Mucosa of descending colon (tissue), 3 donors: Measurements from ENCODE around the gene SLC4A8. TPM values are rescaled to one million over a fixed set of nuclear protein-coding genes. Genes with fewer than 3 reads are reported as not detected.
A peak's percentile ranks its signal among the peaks of the same experiment; 100 is the strongest.

Source experiments
- ATAC-seq: fragments of 200-7000 bp; cut with Tn5 transposase; one replicate; pipeline ENCODE4 v1.9.1; 2020; ENCODE audit warnings: mild to moderate bottlenecking, moderate library complexity
- DNase-seq, 3 donors: peaks; one replicate each; pipeline ENCODE4 v3.0.0-alpha.2; 2020
- H3K36me3 ChIP-seq: fragments of 200-600 bp; one replicate; pipeline ENCODE4 v1.8.0; 2021; ENCODE audit warnings: low read depth, mild to moderate bottlenecking
- H3K4me1 ChIP-seq: fragments of 200-600 bp; one replicate; pipeline ENCODE4 v1.8.0; 2021; ENCODE audit warnings: low read depth, mild to moderate bottlenecking
- H3K4me3 ChIP-seq: fragments of 200-600 bp; one replicate; pipeline ENCODE4 v1.8.0; 2021; ENCODE audit warnings: mild to moderate bottlenecking
- H3K9me3 ChIP-seq: fragments of 200-600 bp; one replicate; pipeline ENCODE4 v1.8.0; 2021; ENCODE audit warnings: mild to moderate bottlenecking
- intact Hi-C, 2 donors: fragments of 100-400 bp; cut with DNase I in 1 of 2; cut with micrococcal nuclease in 1 of 2; formaldehyde crosslinking; loops; one replicate each; pipeline versions ENCODE4 v1.11.0 to v1.11.1; 2022; cut with DNase I, micrococcal nuclease
- total RNA-seq, 3 donors: library from RNA; stranded (reverse); fragmentation: NEBNext Ultra II Directional in 2 of 3; extraction: Animal tissue kit (Norgen Biotek cat#: 25700) in 2 of 3; gene quantifications; one replicate each; pipeline versions ENCODE4 v1.2.1 to v1.2.4, GENCODE V29; 2021 to 2023
- TF ChIP-seq, protein P1 (sequence below): fragments of 200-600 bp; IDR thresholded peaks from one replicate; pipeline ENCODE4 v1.8.0; 2022; ENCODE audit warnings: antibody characterized with exemption, mild to moderate bottlenecking
- donor health status: DM: no; HTN: no; CAD: no; lungs with moderate emphysema.
- donor health status: DM: no; HTN: no; CAD: no.
- donor health status: DM: no; HTN: yes; CAD: no.

Gene SLC4A8
- total RNA-seq, 3 donors from 2014 or later: 0.84 to 1.8 (median 1.5) TPM

DNA sequence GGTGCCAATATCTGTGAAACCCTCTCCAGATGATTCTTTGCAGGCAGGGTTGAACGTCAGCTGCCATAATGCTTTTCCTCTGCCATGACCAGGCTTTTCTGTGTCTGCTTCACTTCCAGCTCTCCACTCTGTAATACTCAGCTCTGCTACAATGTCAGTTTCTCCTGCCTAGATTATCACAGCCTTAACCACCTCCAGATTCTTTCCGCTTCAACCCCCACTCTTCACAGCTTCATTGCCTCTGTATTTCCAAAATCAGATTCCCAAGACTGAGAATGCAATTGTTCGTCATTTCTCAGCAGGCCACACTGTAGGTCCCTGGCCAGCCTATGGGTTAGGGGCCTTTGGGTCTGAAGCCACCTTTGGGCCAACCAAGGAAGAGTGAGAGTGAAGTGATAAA lies 92.7 kb downstream of the SLC4A8 start:
- Histone ChIP-seq H3K4me3 (no peak overlapping the region), H3K4me1 (no peaks in the 10 kb centered on the region), H3K36me3 (no peaks in the 10 kb centered on the region), H3K9me3 (no peaks in the 10 kb centered on the region)
- ATAC-seq: no peak
- no peak for DNase-seq
- intact Hi-C loops: no loop called here
- TF ChIP-seq, protein P1, sequence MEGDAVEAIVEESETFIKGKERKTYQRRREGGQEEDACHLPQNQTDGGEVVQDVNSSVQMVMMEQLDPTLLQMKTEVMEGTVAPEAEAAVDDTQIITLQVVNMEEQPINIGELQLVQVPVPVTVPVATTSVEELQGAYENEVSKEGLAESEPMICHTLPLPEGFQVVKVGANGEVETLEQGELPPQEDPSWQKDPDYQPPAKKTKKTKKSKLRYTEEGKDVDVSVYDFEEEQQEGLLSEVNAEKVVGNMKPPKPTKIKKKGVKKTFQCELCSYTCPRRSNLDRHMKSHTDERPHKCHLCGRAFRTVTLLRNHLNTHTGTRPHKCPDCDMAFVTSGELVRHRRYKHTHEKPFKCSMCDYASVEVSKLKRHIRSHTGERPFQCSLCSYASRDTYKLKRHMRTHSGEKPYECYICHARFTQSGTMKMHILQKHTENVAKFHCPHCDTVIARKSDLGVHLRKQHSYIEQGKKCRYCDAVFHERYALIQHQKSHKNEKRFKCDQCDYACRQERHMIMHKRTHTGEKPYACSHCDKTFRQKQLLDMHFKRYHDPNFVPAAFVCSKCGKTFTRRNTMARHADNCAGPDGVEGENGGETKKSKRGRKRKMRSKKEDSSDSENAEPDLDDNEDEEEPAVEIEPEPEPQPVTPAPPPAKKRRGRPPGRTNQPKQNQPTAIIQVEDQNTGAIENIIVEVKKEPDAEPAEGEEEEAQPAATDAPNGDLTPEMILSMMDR: no peak

DNA sequence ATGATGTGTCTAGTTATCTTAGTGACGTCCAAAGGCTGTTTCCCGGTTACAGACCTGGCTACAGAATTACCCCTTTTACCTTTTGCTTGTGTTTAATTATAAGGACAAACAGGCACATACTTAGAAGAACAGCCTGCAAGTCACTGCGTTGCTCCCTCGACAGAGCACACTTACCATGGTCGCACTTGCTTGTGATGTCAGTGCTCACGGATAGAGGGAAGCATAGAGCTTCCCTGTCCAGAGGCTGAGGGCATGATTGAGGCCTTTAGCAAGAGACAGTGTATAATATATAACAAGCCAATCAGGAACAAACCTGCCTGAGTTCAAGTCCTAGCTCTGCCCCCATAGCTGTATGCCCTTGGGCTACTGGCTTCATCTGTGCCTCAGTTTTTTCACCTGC lies 93.2 kb downstream of the SLC4A8 start:
- no peaks in the 10 kb centered on the region for H3K4me1 ChIP-seq
- intact Hi-C loops: no loop called here
- H3K9me3 ChIP-seq: no peaks in the 10 kb centered on the region
- TF ChIP-seq, protein P1: no peak
- no peaks in the 10 kb centered on the region for H3K36me3 ChIP-seq
- DNase-seq: no peak
- no peak overlapping the region for H3K4me3 ChIP-seq
- ATAC-seq: no peak

DNA sequence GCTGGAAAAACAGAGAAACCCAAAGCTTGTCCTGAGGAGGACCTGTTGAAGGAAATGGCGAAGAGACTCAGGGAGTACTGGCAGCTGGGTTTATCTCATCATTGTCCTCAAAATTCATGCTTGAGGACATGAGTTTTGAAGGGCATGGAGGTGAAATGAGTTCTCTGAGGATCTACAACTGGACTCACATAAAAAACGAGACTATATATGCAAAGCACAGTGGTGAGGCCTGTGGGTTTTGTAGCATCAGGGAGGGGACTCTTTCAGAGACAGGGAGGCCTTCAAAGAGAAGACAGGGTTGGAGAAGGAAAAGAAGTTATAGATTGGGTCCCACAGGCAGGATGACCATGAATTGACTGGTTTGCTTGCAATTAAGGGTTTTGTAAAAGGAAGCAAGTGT lies 95.1 kb downstream of the SLC4A8 start:
- H3K4me1 ChIP-seq: no peaks in the 10 kb centered on the region
- intact Hi-C loops: no loop called here
- TF ChIP-seq, protein P1: no peak
- no peak overlapping the region for H3K4me3 ChIP-seq
- H3K36me3 ChIP-seq: no peaks in the 10 kb centered on the region
- ATAC-seq (no peak), DNase-seq (no peak)
- no peaks in the 10 kb centered on the region for H3K9me3 ChIP-seq

DNA sequence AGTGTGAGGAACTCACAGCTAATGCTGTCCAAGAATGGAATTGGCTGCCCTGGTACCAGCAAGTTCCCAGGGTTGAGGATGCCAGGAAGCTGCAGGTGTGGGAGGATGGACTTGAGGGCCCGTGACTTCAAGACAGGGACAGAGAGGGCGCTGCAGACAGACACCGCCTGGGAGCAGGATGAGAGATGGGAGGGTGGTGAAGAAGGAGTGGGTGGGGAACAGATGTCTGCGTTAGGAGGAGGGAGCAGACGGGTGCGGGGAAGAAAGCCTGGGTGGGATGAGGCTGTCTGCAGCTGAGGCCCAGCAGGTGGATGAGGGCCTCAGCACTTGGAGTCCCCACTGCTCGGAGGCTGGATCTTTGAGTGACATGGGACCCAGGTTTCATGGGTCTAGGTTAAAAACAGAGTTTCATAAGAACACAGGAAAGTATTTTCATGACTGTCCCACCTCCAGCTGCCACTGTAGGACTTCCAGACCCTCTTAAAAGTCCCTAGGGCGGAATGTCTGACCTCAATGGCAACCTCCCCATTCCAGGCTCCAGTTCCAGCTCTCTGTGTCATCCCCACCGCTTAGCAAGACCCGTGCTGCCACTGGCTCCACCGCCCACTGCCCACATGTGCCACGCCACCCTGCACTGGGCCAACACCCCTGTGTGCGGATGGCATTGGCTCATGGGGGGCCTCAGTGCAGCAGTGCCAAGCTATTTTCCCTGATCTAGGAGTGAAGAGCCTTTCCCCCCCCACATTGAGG lies 96.1 kb downstream of the SLC4A8 start:
- H3K36me3 ChIP-seq: no peaks in the 10 kb centered on the region
- no peak for DNase-seq
- H3K4me3 ChIP-seq: no peak overlapping the region
- H3K4me1 ChIP-seq: no peaks in the 10 kb centered on the region
- H3K9me3 ChIP-seq: no peaks in the 10 kb centered on the region
- intact Hi-C loops: no loop called here
- ATAC-seq: no peak
- TF ChIP-seq, protein P1: no peak

DNA sequence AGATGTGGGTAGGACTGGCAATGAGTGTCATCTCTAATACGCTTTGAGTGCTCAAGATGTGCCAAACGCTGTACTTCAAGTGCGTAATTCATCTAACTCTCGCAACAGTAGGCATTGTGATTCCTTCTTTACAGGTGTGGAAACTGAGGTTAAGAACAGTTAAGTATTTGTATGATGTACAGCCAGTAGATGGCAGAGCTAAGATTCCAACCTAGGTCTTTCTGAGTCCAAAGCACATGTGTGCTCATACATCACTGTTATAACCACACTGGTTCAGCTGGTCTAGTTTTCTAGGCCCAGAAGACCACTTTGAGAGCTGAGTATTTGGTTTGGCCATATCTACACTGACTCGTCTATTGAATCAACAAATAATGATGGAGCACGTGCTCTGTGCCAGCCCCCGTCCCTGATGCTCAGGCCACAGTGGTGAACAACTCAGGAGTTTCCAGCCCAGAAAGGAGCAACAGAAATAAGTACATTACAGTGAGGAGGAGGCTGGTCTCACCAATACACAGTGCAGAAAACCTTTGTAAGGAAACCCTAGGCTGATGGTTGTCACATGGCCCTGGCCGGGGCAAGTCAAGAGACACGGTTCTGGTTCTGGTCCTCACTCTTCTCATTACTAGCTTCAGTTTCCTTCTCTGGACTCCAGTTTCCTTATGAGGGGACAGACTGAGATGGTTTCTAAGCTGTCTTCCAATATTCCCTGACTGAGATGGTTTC lies 97.1 kb downstream of the SLC4A8 start:
- Histone ChIP-seq H3K4me3 (no peak overlapping the region), H3K36me3 (no peaks in the 10 kb centered on the region), H3K4me1 (no peaks in the 10 kb centered on the region), H3K9me3 (no peaks in the 10 kb centered on the region)
- DNase-seq: no peak
- intact Hi-C loops: no loop called here
- TF ChIP-seq, protein P1: no peak
- ATAC-seq: peak; percentile 39
